HCT116 (cell line): ENCODE results near the gene ZBTB7C. TPM values are rescaled to one million over a fixed set of nuclear protein-coding genes. Genes with fewer than 3 reads are reported as not detected.

Source experiments
- ATAC-seq: fragments of 200-7000 bp; cut with Tn5 transposase; 2 replicates; pipeline ENCODE4 v1.9.1; 2020; ENCODE audit warnings: mild to moderate bottlenecking, moderate library complexity
- BruUV-seq: library from RNA; stranded (reverse); fragments of 400-500 nt; replicated peaks from 2 replicates; lab custom pipeline; 2021; lab: Mats Ljungman, UMichigan
- CTCF ChIA-PET: fragments of 300-600 bp; sonication (Branson Sonifier 250); formaldehyde crosslinking; loops from one replicate; lab custom pipeline; 2021; ENCODE audit warnings: antibody characterized with exemption; lab: Charles Lee
- POLR2A ChIA-PET: fragments of 300-600, 350-600 bp; sonication (Branson Sonifier 250); formaldehyde crosslinking; loops from one replicate; lab custom pipeline; 2021; ENCODE audit warnings: antibody characterized with exemption; lab: Charles Lee
- RAD21 ChIA-PET, 2 experiments: fragments of 300-600 bp; sonication (Branson Sonifier 250); formaldehyde crosslinking; loops; one replicate each; lab custom pipeline; 2023; ENCODE audit warnings: low total read pairs in 2 of 2; ENCODE audit not compliant: uncharacterized antibody in 2 of 2, unreplicated experiment in 2 of 2, low non-redundant PET in 1 of 2; lab: Charles Lee
- DNase-seq: peaks from one replicate; pipeline ENCODE4 v3.0.0-alpha.2; 2010; ENCODE audit warnings: low read depth, low spot score
- H2AFZ ChIP-seq: fragments of 200-600 bp; shearing (Covaris generic), sonication (generic); 2 replicates; pipeline ENCODE4 v1.6.1; 2017; ENCODE audit warnings: low read depth, mixed run types, mixed read lengths, antibody characterized with exemption, low read length; ENCODE audit not compliant: poor library complexity, severe bottlenecking
- H3K27ac ChIP-seq: 2 replicates; pipeline ENCODE4 v1.5.1; 2012; ENCODE audit warnings: low read depth, low read length
- H3K27me3 ChIP-seq: fragments of 200-600 bp; sonication (generic); 2 replicates; pipeline ENCODE4 v1.6.1; 2016; ENCODE audit warnings: mixed run types, low read length, mixed read lengths; ENCODE audit not compliant: insufficient read depth
- H3K36me3 ChIP-seq, 2 experiments: fragments of 200-500 bp in 1 of 2; fragments of 200-600 bp in 1 of 2; sonication (Bioruptor generic) in 1 of 2; sonication (generic) in 1 of 2; 2 replicates each; pipeline versions ENCODE4 v1.5.1 to v1.6.1; 2014 to 2016; ENCODE audit warnings: low read length in 2 of 2, inconsistent platforms in 1 of 2, mixed read lengths in 1 of 2, mixed run types in 1 of 2; ENCODE audit not compliant: insufficient read depth in 2 of 2, control insufficient read depth in 1 of 2
- H3K4me1 ChIP-seq, 2 experiments: fragments of 200-600 bp in 1 of 2; sonication (generic) in 1 of 2; 2 replicates each; pipeline versions ENCODE4 v1.5.1 to v1.6.1; 2012 to 2017; ENCODE audit warnings: low read length in 2 of 2, inconsistent platforms in 1 of 2, mild to moderate bottlenecking in 1 of 2, mixed read lengths in 1 of 2, mixed run types in 1 of 2, moderate library complexity in 1 of 2; ENCODE audit not compliant: insufficient read depth in 2 of 2, control insufficient read depth in 1 of 2
- H3K4me2 ChIP-seq: fragments of 200-600 bp; sonication (generic); 2 replicates; pipeline ENCODE4 v1.6.1; 2017; ENCODE audit warnings: mixed run types, low read length, mixed read lengths
- H3K4me3 ChIP-seq, 2 experiments: fragments of 200-600 bp in 1 of 2; sonication (generic) in 1 of 2; replicated peaks in 1 of 2; 2 replicates each; pipeline ENCODE4 v1.5.1; 2011 to 2016; ENCODE audit warnings: low read length in 2 of 2, control low read depth in 1 of 2, low read depth in 1 of 2, mild to moderate bottlenecking in 1 of 2, mixed read lengths in 1 of 2, mixed run types in 1 of 2
- H3K79me2 ChIP-seq: fragments of 200-600 bp; sonication (generic); 2 replicates; pipeline ENCODE4 v1.6.1; 2017; ENCODE audit warnings: mild to moderate bottlenecking, mixed run types, low read length, moderate library complexity, mixed read lengths; ENCODE audit not compliant: insufficient read depth
- H3K9ac ChIP-seq: fragments of 200-600 bp; sonication (generic); 2 replicates; pipeline ENCODE4 v1.6.1; 2016; ENCODE audit warnings: low read length, mixed read lengths
- H3K9me2 ChIP-seq: fragments of 200-600 bp; sonication (generic), shearing (Covaris generic); 2 replicates; pipeline ENCODE4 v1.6.1; 2017; ENCODE audit warnings: mixed run types, mild to moderate bottlenecking, moderate library complexity; ENCODE audit not compliant: insufficient read depth
- H3K9me3 ChIP-seq, 2 experiments: fragments of 200-500 bp in 1 of 2; fragments of 200-600 bp in 1 of 2; sonication (Bioruptor generic) in 1 of 2; sonication (generic) in 1 of 2; 2 replicates each; pipeline ENCODE4 v1.6.1; 2014 to 2017; ENCODE audit warnings: low read length in 2 of 2, mixed read lengths in 2 of 2, inconsistent platforms in 1 of 2, low read depth in 1 of 2, mild to moderate bottlenecking in 1 of 2, mixed run types in 1 of 2, moderate library complexity in 1 of 2; ENCODE audit not compliant: control insufficient read depth in 1 of 2, insufficient read depth in 1 of 2
- H4K20me1 ChIP-seq: fragments of 200-600 bp; sonication (generic), shearing (Covaris generic); 2 replicates; pipeline ENCODE4 v1.6.1; 2017; ENCODE audit warnings: mixed run types, mild to moderate bottlenecking, moderate library complexity; ENCODE audit not compliant: insufficient read depth
- CEBPB ChIP-seq: IDR thresholded peaks from 2 replicates; pipeline ENCODE4 v1.6.1; 2012; ENCODE audit warnings: low read depth
- ELF1 ChIP-seq: IDR thresholded peaks from 2 replicates; pipeline ENCODE4 v1.6.1; 2012; ENCODE audit warnings: low read depth, borderline replicate concordance
- EZH2 ChIP-seq: fragments of 200-600 bp; sonication (generic); IDR thresholded peaks from 2 replicates; pipeline ENCODE4 v1.6.1; 2017; ENCODE audit warnings: antibody characterized with exemption, mixed run types
- MAX ChIP-seq: IDR thresholded peaks from 2 replicates; pipeline ENCODE4 v1.6.1; 2012
- SRF ChIP-seq: IDR thresholded peaks from 2 replicates; pipeline ENCODE4 v1.6.1; 2012; ENCODE audit warnings: low read depth
- TCF7L2 ChIP-seq: IDR thresholded peaks from 2 replicates; pipeline ENCODE4 v1.7.0; 2011; ENCODE audit warnings: borderline replicate concordance, inconsistent platforms; ENCODE audit not compliant: insufficient read depth, insufficient read length; ENCODE audit errors: extremely low read depth
- ZNF274 ChIP-seq: fragments of 200-500 bp; sonication (Bioruptor generic); IDR thresholded peaks from 2 replicates; pipeline ENCODE4 v1.6.1; 2014; ENCODE audit warnings: mild to moderate bottlenecking, low read depth, low read length, inconsistent platforms
- intact Hi-C: fragments of 100-400 bp; cut with micrococcal nuclease; formaldehyde crosslinking; loops from 2 replicates; pipeline ENCODE4 v1.10.0; 2022
- total RNA-seq: library from RNA; stranded (reverse); gene quantifications from one replicate; pipeline ENCODE4 v1.2.1, GENCODE V29; 2021; ENCODE audit not compliant: unreplicated experiment
- TF ChIP-seq, protein P1 (sequence below): IDR thresholded peaks from 2 replicates; pipeline ENCODE4 v1.6.1; 2012; ENCODE audit warnings: low read depth
- TF ChIP-seq, protein P2 (sequence below): IDR thresholded peaks from 2 replicates; pipeline ENCODE4 v1.6.1; 2011; ENCODE audit warnings: mild to moderate bottlenecking, low read length, moderate library complexity; ENCODE audit not compliant: insufficient replicate concordance; ENCODE audit errors: extremely low read depth

Gene ZBTB7C
- total RNA-seq, 1 experiment from 2014 or later = 0.37 TPM

DNA sequence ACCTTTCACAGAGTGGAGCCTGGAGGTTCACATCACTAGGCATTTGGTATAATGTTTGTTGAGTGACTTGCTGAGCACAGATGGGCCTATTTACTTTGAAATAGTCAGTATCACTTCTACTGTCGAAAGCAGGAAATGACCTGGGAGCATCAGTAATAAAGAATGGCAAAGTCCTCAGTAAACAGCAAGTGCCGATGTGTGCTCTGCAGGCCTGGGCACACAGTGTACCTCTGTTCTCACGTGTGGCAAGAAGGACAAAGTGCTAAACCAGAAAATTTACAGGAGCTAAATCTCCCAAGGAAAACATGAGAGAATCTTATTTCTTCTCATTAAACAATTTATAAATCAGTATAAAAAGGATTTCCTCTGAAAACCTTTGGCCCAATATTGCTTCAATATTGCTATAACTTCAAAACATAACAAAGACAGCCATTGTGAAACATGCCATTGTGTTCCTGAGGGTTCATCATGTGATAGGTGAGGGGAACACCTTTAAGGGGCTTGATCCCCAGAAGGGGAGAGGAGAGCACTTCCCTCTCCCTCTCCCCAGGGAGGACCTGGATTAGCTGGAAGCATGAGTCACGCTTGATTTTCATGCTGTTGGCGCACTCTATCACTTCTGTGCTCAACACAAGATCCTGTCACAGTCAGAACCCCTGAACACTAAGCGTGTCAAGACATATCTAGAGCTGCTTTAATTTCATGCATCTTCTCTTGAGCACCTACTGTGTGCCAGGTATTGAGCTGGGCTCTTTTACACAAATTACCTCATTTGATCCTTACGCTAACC, 347.2 kb downstream of the ZBTB7C start:
- ChIA-PET RAD21 (no interaction called here), CTCF (no interaction called here)
- no peaks in the 10 kb centered on the region for H3K79me2 ChIP-seq
- no peak overlapping the region for H3K4me3 ChIP-seq
- intact Hi-C loops = no loop called here
- BruUV-seq = no TSS peak
- H3K27me3 ChIP-seq = no peaks in the 10 kb centered on the region; the same call in 1 of the 2 replicates
- ATAC-seq (no peak), DNase-seq (no peak)
- H3K9ac ChIP-seq = no peak overlapping the region
- H2AFZ ChIP-seq = no peak overlapping the region
- no peaks in the 10 kb centered on the region for H4K20me1 ChIP-seq
- TF ChIP-seq MAX (no peak), EZH2 (no peak)
- TF ChIP-seq, all 23 proteins: peak for 0
- no peak overlapping the region for H3K4me2 ChIP-seq
- no peak overlapping the region for H3K27ac ChIP-seq
- no peaks in the 10 kb centered on the region for H3K36me3 ChIP-seq
- H3K9me3 ChIP-seq = no peaks in the 10 kb centered on the region
- POLR2A ChIA-PET = interaction anchor here (0.5 kb wide), 1 partner anchor 1964 kb away, joined by 3 read pairs; the partner anchor contains the start of gene ATP5F1A
- no peaks in the 10 kb centered on the region for H3K9me2 ChIP-seq
- H3K4me1 ChIP-seq = no peaks in the 10 kb centered on the region

DNA sequence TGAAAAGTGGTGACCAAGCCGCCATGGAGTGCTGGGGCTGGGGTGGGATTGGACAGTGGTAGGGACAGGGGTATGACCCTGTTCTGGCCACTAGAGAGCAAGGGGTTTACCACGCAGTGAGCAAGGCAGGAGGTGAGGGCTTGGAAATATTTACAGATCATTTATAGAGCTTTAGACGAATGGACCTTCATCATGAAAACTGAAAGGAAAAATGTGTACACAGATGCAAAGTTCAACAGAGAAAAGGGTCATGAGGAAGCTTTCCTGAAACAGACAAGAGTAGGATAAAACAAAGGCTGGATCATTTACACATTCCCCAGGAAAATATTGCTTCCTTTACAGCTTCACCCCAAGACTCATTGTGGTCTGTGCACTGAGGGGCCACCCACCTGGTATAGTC, 348.2 kb downstream of the ZBTB7C start:
- Histone ChIP-seq H4K20me1 (no peaks in the 10 kb centered on the region), H3K4me2 (no peak overlapping the region), H3K79me2 (no peaks in the 10 kb centered on the region), H3K27me3 (peaks cover 5% of the 10 kb centered on the region), H3K9me2 (no peaks in the 10 kb centered on the region), H3K9ac (no peak overlapping the region), H3K4me3 (no peak overlapping the region), H2AFZ (no peak overlapping the region)
- BruUV-seq = no TSS peak
- POLR2A ChIA-PET = no interaction called here
- intact Hi-C loops = no loop called here
- CTCF ChIA-PET = no interaction called here
- RAD21 ChIA-PET = no interaction called here
- TF ChIP-seq ZNF274 (no peak), ELF1 (no peak), TCF7L2 (no peak), SRF (no peak), CEBPB (no peak), MAX (no peak)
- TF ChIP-seq, protein P1, sequence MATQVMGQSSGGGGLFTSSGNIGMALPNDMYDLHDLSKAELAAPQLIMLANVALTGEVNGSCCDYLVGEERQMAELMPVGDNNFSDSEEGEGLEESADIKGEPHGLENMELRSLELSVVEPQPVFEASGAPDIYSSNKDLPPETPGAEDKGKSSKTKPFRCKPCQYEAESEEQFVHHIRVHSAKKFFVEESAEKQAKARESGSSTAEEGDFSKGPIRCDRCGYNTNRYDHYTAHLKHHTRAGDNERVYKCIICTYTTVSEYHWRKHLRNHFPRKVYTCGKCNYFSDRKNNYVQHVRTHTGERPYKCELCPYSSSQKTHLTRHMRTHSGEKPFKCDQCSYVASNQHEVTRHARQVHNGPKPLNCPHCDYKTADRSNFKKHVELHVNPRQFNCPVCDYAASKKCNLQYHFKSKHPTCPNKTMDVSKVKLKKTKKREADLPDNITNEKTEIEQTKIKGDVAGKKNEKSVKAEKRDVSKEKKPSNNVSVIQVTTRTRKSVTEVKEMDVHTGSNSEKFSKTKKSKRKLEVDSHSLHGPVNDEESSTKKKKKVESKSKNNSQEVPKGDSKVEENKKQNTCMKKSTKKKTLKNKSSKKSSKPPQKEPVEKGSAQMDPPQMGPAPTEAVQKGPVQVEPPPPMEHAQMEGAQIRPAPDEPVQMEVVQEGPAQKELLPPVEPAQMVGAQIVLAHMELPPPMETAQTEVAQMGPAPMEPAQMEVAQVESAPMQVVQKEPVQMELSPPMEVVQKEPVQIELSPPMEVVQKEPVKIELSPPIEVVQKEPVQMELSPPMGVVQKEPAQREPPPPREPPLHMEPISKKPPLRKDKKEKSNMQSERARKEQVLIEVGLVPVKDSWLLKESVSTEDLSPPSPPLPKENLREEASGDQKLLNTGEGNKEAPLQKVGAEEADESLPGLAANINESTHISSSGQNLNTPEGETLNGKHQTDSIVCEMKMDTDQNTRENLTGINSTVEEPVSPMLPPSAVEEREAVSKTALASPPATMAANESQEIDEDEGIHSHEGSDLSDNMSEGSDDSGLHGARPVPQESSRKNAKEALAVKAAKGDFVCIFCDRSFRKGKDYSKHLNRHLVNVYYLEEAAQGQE = no peak
- TF ChIP-seq, protein P2, sequence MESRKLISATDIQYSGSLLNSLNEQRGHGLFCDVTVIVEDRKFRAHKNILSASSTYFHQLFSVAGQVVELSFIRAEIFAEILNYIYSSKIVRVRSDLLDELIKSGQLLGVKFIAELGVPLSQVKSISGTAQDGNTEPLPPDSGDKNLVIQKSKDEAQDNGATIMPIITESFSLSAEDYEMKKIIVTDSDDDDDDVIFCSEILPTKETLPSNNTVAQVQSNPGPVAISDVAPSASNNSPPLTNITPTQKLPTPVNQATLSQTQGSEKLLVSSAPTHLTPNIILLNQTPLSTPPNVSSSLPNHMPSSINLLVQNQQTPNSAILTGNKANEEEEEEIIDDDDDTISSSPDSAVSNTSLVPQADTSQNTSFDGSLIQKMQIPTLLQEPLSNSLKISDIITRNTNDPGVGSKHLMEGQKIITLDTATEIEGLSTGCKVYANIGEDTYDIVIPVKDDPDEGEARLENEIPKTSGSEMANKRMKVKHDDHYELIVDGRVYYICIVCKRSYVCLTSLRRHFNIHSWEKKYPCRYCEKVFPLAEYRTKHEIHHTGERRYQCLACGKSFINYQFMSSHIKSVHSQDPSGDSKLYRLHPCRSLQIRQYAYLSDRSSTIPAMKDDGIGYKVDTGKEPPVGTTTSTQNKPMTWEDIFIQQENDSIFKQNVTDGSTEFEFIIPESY = no peak
- TF ChIP-seq, all 23 proteins: peak for 0
- no peaks in the 10 kb centered on the region for H3K36me3 ChIP-seq
- DNase-seq = no peak
- no peak for ATAC-seq
- H3K27ac ChIP-seq = no peak overlapping the region
- no peaks in the 10 kb centered on the region for H3K9me3 ChIP-seq
- H3K4me1 ChIP-seq = no peaks in the 10 kb centered on the region
